IMR-90 (cell line): ENCODE measurements around the gene RCBTB1. TPM values are rescaled to one million over a fixed set of nuclear protein-coding genes. Genes with fewer than 3 reads are reported as not detected.

Experiments
- ATAC-seq: fragments of 200-7000 bp; cut with Tn5 transposase; 2 replicates; pipeline ENCODE4 v1.9.1; 2020; ENCODE audit warnings: low read depth, mild to moderate bottlenecking, moderate library complexity
- BruUV-seq: library from RNA; stranded (reverse); fragments of 400-500 nt; replicated peaks from 2 replicates; lab custom pipeline; 2021; lab: Mats Ljungman, UMichigan
- CTCF ChIA-PET: fragments of 300-600 bp; formaldehyde crosslinking; extraction: SDS; loops from one replicate; lab custom pipeline; 2021; ENCODE audit warnings: antibody characterized with exemption; lab: Yijun Ruan, JAX
- POLR2A ChIA-PET: fragments of 300-600 bp; sonication (Branson Sonifier 250); formaldehyde crosslinking; loops from one replicate; lab custom pipeline; 2022; ENCODE audit warnings: antibody characterized with exemption; ENCODE audit not compliant: unreplicated experiment; lab: Charles Lee
- DNase-seq: peaks from one replicate; pipeline ENCODE4 v3.0.0; 2013
- H2AFZ ChIP-seq: replicated peaks from 2 replicates; pipeline ENCODE3; 2013; ENCODE audit warnings: low read length, mild to moderate bottlenecking; ENCODE audit not compliant: poor library complexity
- H2AK5ac ChIP-seq: 2 replicates; pipeline ENCODE4 v1.6.1; 2013; ENCODE audit warnings: low read depth, low read length, inconsistent platforms
- H2AK9ac ChIP-seq: replicated peaks from 2 replicates; pipeline ENCODE3; 2013; ENCODE audit warnings: mild to moderate bottlenecking, low read depth, low read length, moderate library complexity; ENCODE audit not compliant: poor library complexity
- H2BK120ac ChIP-seq: 2 replicates; pipeline ENCODE4 v1.6.1; 2013; ENCODE audit warnings: low read depth, low read length, inconsistent platforms
- H2BK15ac ChIP-seq: 3 replicates; pipeline ENCODE4 v1.6.1; 2013; ENCODE audit warnings: low read depth, low read length, inconsistent platforms
- H2BK20ac ChIP-seq: 2 replicates; pipeline ENCODE4 v1.6.1; 2013; ENCODE audit warnings: low read depth, mild to moderate bottlenecking, inconsistent platforms, low read length, moderate library complexity
- H2BK5ac ChIP-seq: 2 replicates; pipeline ENCODE4 v1.6.1; 2013; ENCODE audit warnings: mild to moderate bottlenecking, low read depth, low read length, inconsistent platforms; ENCODE audit not compliant: poor library complexity, severe bottlenecking
- H3K14ac ChIP-seq: replicated peaks from 2 replicates; pipeline ENCODE4 v1.6.1; 2013; ENCODE audit warnings: low read depth, low read length, inconsistent platforms
- H3K18ac ChIP-seq: 2 replicates; pipeline ENCODE4 v1.6.1; 2013; ENCODE audit warnings: low read depth, low read length, control low read depth
- H3K23ac ChIP-seq: 2 replicates; pipeline ENCODE4 v1.6.1; 2013; ENCODE audit warnings: low read depth, low read length, inconsistent platforms
- H3K27ac ChIP-seq: 2 replicates; pipeline ENCODE4 v1.5.1; 2013; ENCODE audit warnings: mild to moderate bottlenecking, control low read depth, low read length; ENCODE audit not compliant: insufficient read depth
- H3K27me3 ChIP-seq: 2 replicates; pipeline ENCODE4 v1.6.1; 2013; ENCODE audit warnings: low read length; ENCODE audit not compliant: control insufficient read depth, insufficient read depth
- H3K36me3 ChIP-seq: 2 replicates; pipeline ENCODE4 v1.6.1; 2013; ENCODE audit warnings: low read length, mixed read lengths; ENCODE audit not compliant: control insufficient read depth, insufficient read depth
- H3K4ac ChIP-seq: 2 replicates; pipeline ENCODE4 v1.6.1; 2013; ENCODE audit warnings: low read depth, low read length, inconsistent platforms
- H3K4me1 ChIP-seq: 2 replicates; pipeline ENCODE4 v1.6.1; 2013; ENCODE audit warnings: low read length, mixed read lengths; ENCODE audit not compliant: control insufficient read depth, insufficient read depth
- H3K4me2 ChIP-seq: 2 replicates; pipeline ENCODE4 v1.6.1; 2013; ENCODE audit warnings: low read depth, mild to moderate bottlenecking, control low read depth, low read length, moderate library complexity
- H3K4me3 ChIP-seq: 2 replicates; pipeline ENCODE4 v1.5.1; 2013; ENCODE audit warnings: low read depth, mild to moderate bottlenecking, control low read depth, low read length, moderate library complexity; ENCODE audit not compliant: insufficient read depth
- H3K56ac ChIP-seq: 2 replicates; pipeline ENCODE4 v1.6.1; 2013; ENCODE audit warnings: low read length, inconsistent platforms; ENCODE audit not compliant: insufficient read depth; ENCODE audit errors: extremely low read depth
- H3K79me1 ChIP-seq, 2 experiments: 2 replicates each; pipeline ENCODE4 v1.6.1; 2013; ENCODE audit warnings: low read length in 2 of 2, inconsistent platforms in 1 of 2, low read depth in 1 of 2
- H3K9ac ChIP-seq: 2 replicates; pipeline ENCODE4 v1.6.1; 2013; ENCODE audit warnings: low read depth, low read length, control low read depth
- H3K9me1 ChIP-seq: 2 replicates; pipeline ENCODE4 v1.6.1; 2013; ENCODE audit warnings: low read length, inconsistent platforms; ENCODE audit not compliant: insufficient read depth
- H3K9me3 ChIP-seq: 2 replicates; pipeline ENCODE4 v1.6.1; 2013; ENCODE audit warnings: low read length; ENCODE audit not compliant: control insufficient read depth, insufficient read depth
- H4K20me1 ChIP-seq: 2 replicates; pipeline ENCODE4 v1.6.1; 2013; ENCODE audit warnings: low read length, inconsistent platforms; ENCODE audit not compliant: insufficient read depth
- H4K5ac ChIP-seq: 2 replicates; pipeline ENCODE4 v1.6.1; 2013; ENCODE audit warnings: mild to moderate bottlenecking, low read depth, low read length, control low read depth
- H4K8ac ChIP-seq, 2 experiments: 2 replicates each; pipeline ENCODE4 v1.6.1; 2013; ENCODE audit warnings: low read depth in 2 of 2, low read length in 2 of 2, control low read depth in 1 of 2, inconsistent platforms in 1 of 2
- H4K91ac ChIP-seq: 2 replicates; pipeline ENCODE4 v1.6.1; 2013; ENCODE audit warnings: low read depth, low read length, inconsistent platforms; ENCODE audit not compliant: insufficient read depth
- BHLHE40 ChIP-seq: fragments of 150-350 bp; IDR thresholded peaks from 2 replicates; pipeline ENCODE4 v1.6.1; 2016; ENCODE audit warnings: mild to moderate bottlenecking, low read depth, low read length
- CEBPB ChIP-seq: IDR thresholded peaks from 2 replicates; pipeline ENCODE4 v1.6.1; 2012; ENCODE audit warnings: low read depth, low read length, improper control_type of control experiment
- CHD1 ChIP-seq: IDR thresholded peaks from 2 replicates; pipeline ENCODE4 v1.6.1; 2012; ENCODE audit warnings: low read depth, low read length, improper control_type of control experiment
- CTCF ChIP-seq: conservative IDR thresholded peaks from 2 replicates; pipeline ENCODE4 v1.5.1; 2012; ENCODE audit warnings: mild to moderate bottlenecking, low read depth, low read length, improper control_type of control experiment
- ELK1 ChIP-seq: fragments of 150-350 bp; IDR thresholded peaks from 2 replicates; pipeline ENCODE4 v1.6.1; 2016; ENCODE audit warnings: low read depth, mild to moderate bottlenecking, low read length, moderate library complexity, borderline replicate concordance
- FOS ChIP-seq: fragments of 150-350 bp; IDR thresholded peaks from 2 replicates; pipeline ENCODE4 v1.6.1; 2016; ENCODE audit warnings: low read depth, low read length
- MAFK ChIP-seq: IDR thresholded peaks from 2 replicates; pipeline ENCODE4 v1.6.1; 2012; ENCODE audit warnings: low read depth, low read length, improper control_type of control experiment
- MAZ ChIP-seq: IDR thresholded peaks from 2 replicates; pipeline ENCODE4 v1.6.1; 2012; ENCODE audit warnings: low read depth, mild to moderate bottlenecking, low read length, improper control_type of control experiment, moderate library complexity, borderline replicate concordance
- MXI1 ChIP-seq: IDR thresholded peaks from 2 replicates; pipeline ENCODE4 v1.6.1; 2012; ENCODE audit warnings: low read depth, mild to moderate bottlenecking, low read length, moderate library complexity, borderline replicate concordance
- NFE2L2 ChIP-seq: fragments of 150-350 bp; IDR thresholded peaks from 2 replicates; pipeline ENCODE4 v1.6.1; 2016; ENCODE audit warnings: low read depth, mild to moderate bottlenecking, low read length
- POLR2A ChIP-seq: IDR thresholded peaks from 2 replicates; pipeline ENCODE4 v1.6.1; 2012; ENCODE audit warnings: mild to moderate bottlenecking, low read depth, low read length
- RAD21 ChIP-seq: IDR thresholded peaks from 2 replicates; pipeline ENCODE4 v1.6.1; 2012; ENCODE audit warnings: low read length, improper control_type of control experiment
- RCOR1 ChIP-seq: IDR thresholded peaks from 2 replicates; pipeline ENCODE4 v1.6.1; 2012; ENCODE audit warnings: mild to moderate bottlenecking, low read length, improper control_type of control experiment; ENCODE audit not compliant: insufficient replicate concordance
- RFX5 ChIP-seq: IDR thresholded peaks from 2 replicates; pipeline ENCODE4 v1.8.0; 2012; ENCODE audit warnings: low read depth, mild to moderate bottlenecking, low read length, moderate library complexity
- SMC3 ChIP-seq: fragments of 150-350 bp; IDR thresholded peaks from 2 replicates; pipeline ENCODE4 v1.6.1; 2016; ENCODE audit warnings: low read depth, mild to moderate bottlenecking, antibody characterized with exemption, low read length, moderate library complexity
- WGBS, 2 experiments: methylation state at CpG; one replicate each; pipeline versions ENCODE4 v1.1.5 to v1.1.7; 2013; ENCODE audit warnings: missing lambda C conversion rate in 2 of 2; ENCODE audit not compliant: insufficient read length in 1 of 2; ENCODE audit errors: extremely low coverage in 2 of 2; 5-methylcytosine and 5-hydroxymethylcytosine counted together
- dilution Hi-C: fragments of 300-500 bp; cut with HindIII; formaldehyde crosslinking; loops from one replicate; pipeline ENCODE4 v1.14.3; 2018; ENCODE audit warnings: low sequenced_read_pairs; ENCODE audit not compliant: unreplicated experiment
- in situ Hi-C: fragments of 300-500 bp; cut with MboI; formaldehyde crosslinking; loops from 3 replicates; pipeline ENCODE4 v1.14.3; 2019; ENCODE audit warnings: low sequenced_read_pairs, inconsistent platforms, mixed read lengths
- intact Hi-C: fragments of 100-400 bp; cut with micrococcal nuclease; formaldehyde crosslinking; loops from 2 replicates; pipeline ENCODE4 v1.10.0; 2022
- polyA plus RNA-seq, 3 experiments: library from polyadenylated mRNA; depleted of rRNA; stranded (reverse); fragments of >200 nt; gene quantifications; 2 replicates each; pipeline ENCODE4 v1.2.3, GENCODE V29; 2012; ENCODE audit warnings: low replicate concordance in 1 of 3
- total RNA-seq: library from RNA; depleted of rRNA; stranded (reverse); fragments of >200 nt; gene quantifications from 2 replicates; pipeline ENCODE4 v1.2.3, GENCODE V29; 2012
- TF ChIP-seq, protein P1 (sequence below): fragments of 150-350 bp; IDR thresholded peaks from 2 replicates; pipeline ENCODE4 v1.6.1; 2017; ENCODE audit warnings: mild to moderate bottlenecking, antibody characterized with exemption, low read length, low read depth

RCBTB1 gene
- total and polyA plus RNA-seq, 2 of the 4 experiments (the other 2 are of a cell fraction): 11.3 to 11.6 TPM

DNA sequence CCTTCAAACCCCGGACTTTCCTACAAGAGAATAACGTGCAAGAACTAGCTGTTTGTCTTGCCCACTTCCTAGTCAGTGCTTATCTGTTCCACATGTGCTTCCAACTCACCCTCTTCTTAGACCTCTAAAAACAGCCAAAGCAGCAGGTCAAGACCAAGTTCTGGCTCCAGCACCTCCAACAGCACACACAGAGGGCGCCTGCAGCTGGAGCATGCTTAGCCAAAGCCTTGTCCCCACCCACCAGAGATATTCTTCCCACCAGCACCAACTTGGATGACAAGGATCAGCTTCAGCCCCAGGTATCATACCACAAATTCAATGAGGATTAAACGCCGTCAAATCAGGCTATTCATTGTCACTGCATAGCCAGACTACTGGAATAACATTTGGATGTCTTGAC is 17.9 kb downstream of the RCBTB1 start:
- H3K9ac ChIP-seq: no peak overlapping the region
- no TSS peak for BruUV-seq
- no peak overlapping the region for H2AK5ac ChIP-seq
- 0 out of 2 replicates have a peak, but pooled peaks cover 3% of the 10 kb centered on the region for H4K20me1 ChIP-seq
- H2BK120ac ChIP-seq: no peak overlapping the region
- H2BK20ac ChIP-seq: no peak overlapping the region
- TF ChIP-seq BHLHE40 (no peak), CHD1 (no peak), RCOR1 (no peak), RFX5 (no peak), FOS (no peak), NFE2L2 (no peak), MAFK (no peak), SMC3 (no peak), CTCF (no peak), CEBPB (no peak), MAZ (no peak), RAD21 (no peak), POLR2A (no peak), ELK1 (no peak), MXI1 (no peak)
- TF ChIP-seq, protein P1, sequence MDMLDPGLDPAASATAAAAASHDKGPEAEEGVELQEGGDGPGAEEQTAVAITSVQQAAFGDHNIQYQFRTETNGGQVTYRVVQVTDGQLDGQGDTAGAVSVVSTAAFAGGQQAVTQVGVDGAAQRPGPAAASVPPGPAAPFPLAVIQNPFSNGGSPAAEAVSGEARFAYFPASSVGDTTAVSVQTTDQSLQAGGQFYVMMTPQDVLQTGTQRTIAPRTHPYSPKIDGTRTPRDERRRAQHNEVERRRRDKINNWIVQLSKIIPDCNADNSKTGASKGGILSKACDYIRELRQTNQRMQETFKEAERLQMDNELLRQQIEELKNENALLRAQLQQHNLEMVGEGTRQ: no peak
- H2BK5ac ChIP-seq: no peak overlapping the region
- no peak overlapping the region for H3K4ac ChIP-seq
- 0 out of 2 replicates have a peak overlapping the region, but pooled peaks have one; percentile 27 for H3K23ac ChIP-seq
- peaks cover 3% of the 10 kb centered on the region; the same call in 1 of the 2 replicates for H3K4me1 ChIP-seq
- peaks cover 10% of the 10 kb centered on the region for H3K9me1 ChIP-seq
- no peak overlapping the region for H3K18ac ChIP-seq
- no peak overlapping the region for H3K27ac ChIP-seq
- H3K9me3 ChIP-seq: no peaks in the 10 kb centered on the region
- H3K36me3 ChIP-seq: peaks cover 4% of the 10 kb centered on the region
- 100% methylated on average over 1 of the region's 5 CpGs; no CpG with 5 or more reads in 1 of the 2 experiments for WGBS, 2 experiments
- no peak overlapping the region for H4K91ac ChIP-seq
- ATAC-seq (no peak), DNase-seq (no peak)
- in situ Hi-C loops: no loop called here
- no peak overlapping the region for H3K14ac ChIP-seq
- dilution Hi-C loops: no loop called here
- H3K4me2 ChIP-seq: no peak overlapping the region
- no peak overlapping the region for H3K4me3 ChIP-seq
- no peak overlapping the region for H4K5ac ChIP-seq
- no peak overlapping the region for H2AFZ ChIP-seq
- H2BK15ac ChIP-seq: no peak overlapping the region
- CTCF ChIA-PET: interaction anchor here (0.6 kb wide), 1 partner anchor 89 kb away, joined by 3 read pairs; no protein-coding TSS in a partner anchor
- H3K56ac ChIP-seq: no peak overlapping the region
- no peak overlapping the region for H2AK9ac ChIP-seq
- POLR2A ChIA-PET: no interaction called here
- peaks cover 4 to 24% of the 10 kb centered on the region in 2 experiments for H3K79me1 ChIP-seq
- H3K27me3 ChIP-seq: no peaks in the 10 kb centered on the region
- intact Hi-C loops: no loop called here
- H4K8ac ChIP-seq: no peak overlapping the region
